Measurements from ENCODE around the gene ST3GAL4. TPM values are rescaled to one million over a fixed set of nuclear protein-coding genes. Genes with fewer than 3 reads are reported as not detected.

Gene ST3GAL4
- total and polyA plus RNA-seq, 10 of the 15 experiments (the other 5 are each of a cell fraction or from before 2014, with no cell fraction given) = 3.8 to 8.1 (median 6.5) TPM; not detected in 2

- ChIA-PET POLR2A (no interaction called here), SMC1A (ENCODE audit: uncharacterized antibody, unreplicated experiment) (interaction anchor here (1.3 kb wide), 1 partner anchor 121 kb away, joined by 5 read pairs; no protein-coding TSS in a partner anchor), RAD21 (ENCODE audit: unreplicated experiment) (no interaction called here), CTCF (interaction anchor here (2.1 to 6.6 kb wide), 4 partner anchors 9 to 122 kb away, joined by 8 to 23 read pairs (median 16); no protein-coding TSS in a partner anchor)
- Histone ChIP-seq H3K27ac (ENCODE audit: control insufficient read depth, insufficient read depth) (no peak overlapping the region), H2AFZ (ENCODE audit: control insufficient read depth, low read depth, low read length) (no peak overlapping the region), H3K4me3 (no peak overlapping the region), H4K20me1 (ENCODE audit: control insufficient read depth, insufficient read depth) (no peaks in the 10 kb centered on the region; the same call in 1 of the 2 replicates), H3K36me3 (ENCODE audit: control insufficient read depth in 2 of 2, insufficient read depth in 2 of 2, low read length in 1 of 2) (no peaks in the 10 kb centered on the region), H3K9ac (ENCODE audit: control insufficient read depth, insufficient read depth, low read length) (no peak overlapping the region), H3K27me3 (replicated peaks in 1 of 2; ENCODE audit: control insufficient read depth in 2 of 2, insufficient read depth in 2 of 2, low read length in 1 of 2) (no peaks in the 10 kb centered on the region; a peak in 1 of 4 replicates), H3K79me2 (ENCODE audit: control insufficient read depth, insufficient read depth, low read length) (no peaks in the 10 kb centered on the region), H3K4me2 (ENCODE audit: control insufficient read depth, insufficient read depth) (no peak overlapping the region), H3K4me1 (ENCODE audit: control insufficient read depth, insufficient read depth, low read length) (peaks cover 6% of the 10 kb centered on the region; the same call in 1 of the 2 replicates), H3K9me3 (replicated peaks; ENCODE audit: control insufficient read depth, insufficient read depth, low read length) (no peaks in the 10 kb centered on the region)
- ATAC-seq (no peak), FAIRE-seq (no peak), DNase-seq (ENCODE audit: low read depth, low spot score) (no peak)
- TF ChIP-seq MYC (IDR thresholded peaks at IDR 0.05; ENCODE audit: insufficient read depth, insufficient read length, insufficient replicate concordance, low read length, severe bottlenecking) (no peak), LARP7 (IDR thresholded peaks at IDR 0.05) (no peak), NR2F1 (conservative IDR thresholded peaks at IDR 0.05) (no peak), YBX1 (IDR thresholded peaks at IDR 0.05) (no peak), CBFB (IDR thresholded peaks at IDR 0.05; ENCODE audit: low read depth) (no peak), BCL3 (IDR thresholded peaks at IDR 0.05; ENCODE audit: borderline replicate concordance, insufficient read depth, low read depth, low read length, poor library complexity, severe bottlenecking) (no peak), TBL1XR1 (IDR thresholded peaks at IDR 0.05; ENCODE audit: low read depth, low read length) (no peak), SMAD5 (IDR thresholded peaks at IDR 0.05; ENCODE audit: low read depth) (no peak), EZH2 (IDR thresholded peaks at IDR 0.05; ENCODE audit: borderline replicate concordance, control insufficient read depth, low read depth, low read length) (no peak), RB1 (IDR thresholded peaks at IDR 0.05; ENCODE audit: borderline replicate concordance) (no peak), ESRRA (IDR thresholded peaks at IDR 0.05; ENCODE audit: low read length) (no peak), GATAD2B (conservative IDR thresholded peaks at IDR 0.05; ENCODE audit: low read depth) (no peak), NFYA (IDR thresholded peaks at IDR 0.05; ENCODE audit: borderline replicate concordance, low read depth, low read length) (no peak)
- TF ChIP-seq, protein P1, sequence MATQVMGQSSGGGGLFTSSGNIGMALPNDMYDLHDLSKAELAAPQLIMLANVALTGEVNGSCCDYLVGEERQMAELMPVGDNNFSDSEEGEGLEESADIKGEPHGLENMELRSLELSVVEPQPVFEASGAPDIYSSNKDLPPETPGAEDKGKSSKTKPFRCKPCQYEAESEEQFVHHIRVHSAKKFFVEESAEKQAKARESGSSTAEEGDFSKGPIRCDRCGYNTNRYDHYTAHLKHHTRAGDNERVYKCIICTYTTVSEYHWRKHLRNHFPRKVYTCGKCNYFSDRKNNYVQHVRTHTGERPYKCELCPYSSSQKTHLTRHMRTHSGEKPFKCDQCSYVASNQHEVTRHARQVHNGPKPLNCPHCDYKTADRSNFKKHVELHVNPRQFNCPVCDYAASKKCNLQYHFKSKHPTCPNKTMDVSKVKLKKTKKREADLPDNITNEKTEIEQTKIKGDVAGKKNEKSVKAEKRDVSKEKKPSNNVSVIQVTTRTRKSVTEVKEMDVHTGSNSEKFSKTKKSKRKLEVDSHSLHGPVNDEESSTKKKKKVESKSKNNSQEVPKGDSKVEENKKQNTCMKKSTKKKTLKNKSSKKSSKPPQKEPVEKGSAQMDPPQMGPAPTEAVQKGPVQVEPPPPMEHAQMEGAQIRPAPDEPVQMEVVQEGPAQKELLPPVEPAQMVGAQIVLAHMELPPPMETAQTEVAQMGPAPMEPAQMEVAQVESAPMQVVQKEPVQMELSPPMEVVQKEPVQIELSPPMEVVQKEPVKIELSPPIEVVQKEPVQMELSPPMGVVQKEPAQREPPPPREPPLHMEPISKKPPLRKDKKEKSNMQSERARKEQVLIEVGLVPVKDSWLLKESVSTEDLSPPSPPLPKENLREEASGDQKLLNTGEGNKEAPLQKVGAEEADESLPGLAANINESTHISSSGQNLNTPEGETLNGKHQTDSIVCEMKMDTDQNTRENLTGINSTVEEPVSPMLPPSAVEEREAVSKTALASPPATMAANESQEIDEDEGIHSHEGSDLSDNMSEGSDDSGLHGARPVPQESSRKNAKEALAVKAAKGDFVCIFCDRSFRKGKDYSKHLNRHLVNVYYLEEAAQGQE (IDR thresholded peaks at IDR 0.05; ENCODE audit: low read depth, low read length) = no peak
- TF ChIP-seq, protein P2, sequence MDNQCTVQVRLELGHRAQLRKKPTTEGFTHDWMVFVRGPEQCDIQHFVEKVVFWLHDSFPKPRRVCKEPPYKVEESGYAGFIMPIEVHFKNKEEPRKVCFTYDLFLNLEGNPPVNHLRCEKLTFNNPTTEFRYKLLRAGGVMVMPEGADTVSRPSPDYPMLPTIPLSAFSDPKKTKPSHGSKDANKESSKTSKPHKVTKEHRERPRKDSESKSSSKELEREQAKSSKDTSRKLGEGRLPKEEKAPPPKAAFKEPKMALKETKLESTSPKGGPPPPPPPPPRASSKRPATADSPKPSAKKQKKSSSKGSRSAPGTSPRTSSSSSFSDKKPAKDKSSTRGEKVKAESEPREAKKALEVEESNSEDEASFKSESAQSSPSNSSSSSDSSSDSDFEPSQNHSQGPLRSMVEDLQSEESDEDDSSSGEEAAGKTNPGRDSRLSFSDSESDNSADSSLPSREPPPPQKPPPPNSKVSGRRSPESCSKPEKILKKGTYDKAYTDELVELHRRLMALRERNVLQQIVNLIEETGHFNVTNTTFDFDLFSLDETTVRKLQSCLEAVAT (IDR thresholded peaks at IDR 0.05) = no peak
- in situ Hi-C loops (cut with MboI) (no loop called here), intact Hi-C loops (cut with micrococcal nuclease; ENCODE audit: unreplicated experiment) (no loop called here)
- no TSS peak for BruUV-seq (replicated peaks)
- WGBS (ENCODE audit: insufficient coverage, insufficient replicate concordance, low lambda C conversion rate, missing lambda C conversion rate) = 4% methylated on average over 3 of the region's 3 CpGs
These were observed 76.6 kb downstream of the ST3GAL4 start for GRCh38 chr11:126432065-126432461.

Measured in GM12878 (cell line).